Measurements from ENCODE around the gene PSMB4. TPM values are rescaled to one million over a fixed set of nuclear protein-coding genes. Genes with fewer than 3 reads are reported as not detected.
"Not testable (repeated sequence)": the region's sequence is repeated elsewhere in the genome, so short reads cannot be mapped to it uniquely, and the experiment has no call there.

The PSMB4 gene
- total RNA-seq, 1 donor from 2014 or later: 234 TPM

GRCh38 chr1:151386002-151386401 is 13.4 kb upstream of the PSMB4 start:
- Mint-ChIP-seq H3K9me3 (ENCODE audit: unreplicated experiment) (peaks cover 5% of the 10 kb centered on the region), H3K36me3 (ENCODE audit: unreplicated experiment) (no peaks in the 10 kb centered on the region), H3K27ac (ENCODE audit: unreplicated experiment) (no peak overlapping the region), H3K4me3 (ENCODE audit: unreplicated experiment) (no peak overlapping the region), H3K4me1 (ENCODE audit: low read depth, unreplicated experiment) (no peaks in the 10 kb centered on the region), H3K27me3 (ENCODE audit: unreplicated experiment) (no peaks in the 10 kb centered on the region)
- DNase-seq: no peak
- TF ChIP-seq, protein P1, sequence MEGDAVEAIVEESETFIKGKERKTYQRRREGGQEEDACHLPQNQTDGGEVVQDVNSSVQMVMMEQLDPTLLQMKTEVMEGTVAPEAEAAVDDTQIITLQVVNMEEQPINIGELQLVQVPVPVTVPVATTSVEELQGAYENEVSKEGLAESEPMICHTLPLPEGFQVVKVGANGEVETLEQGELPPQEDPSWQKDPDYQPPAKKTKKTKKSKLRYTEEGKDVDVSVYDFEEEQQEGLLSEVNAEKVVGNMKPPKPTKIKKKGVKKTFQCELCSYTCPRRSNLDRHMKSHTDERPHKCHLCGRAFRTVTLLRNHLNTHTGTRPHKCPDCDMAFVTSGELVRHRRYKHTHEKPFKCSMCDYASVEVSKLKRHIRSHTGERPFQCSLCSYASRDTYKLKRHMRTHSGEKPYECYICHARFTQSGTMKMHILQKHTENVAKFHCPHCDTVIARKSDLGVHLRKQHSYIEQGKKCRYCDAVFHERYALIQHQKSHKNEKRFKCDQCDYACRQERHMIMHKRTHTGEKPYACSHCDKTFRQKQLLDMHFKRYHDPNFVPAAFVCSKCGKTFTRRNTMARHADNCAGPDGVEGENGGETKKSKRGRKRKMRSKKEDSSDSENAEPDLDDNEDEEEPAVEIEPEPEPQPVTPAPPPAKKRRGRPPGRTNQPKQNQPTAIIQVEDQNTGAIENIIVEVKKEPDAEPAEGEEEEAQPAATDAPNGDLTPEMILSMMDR (IDR thresholded peaks at IDR 0.05; ENCODE audit: partially characterized antibody, unreplicated experiment): no peak

DNA sequence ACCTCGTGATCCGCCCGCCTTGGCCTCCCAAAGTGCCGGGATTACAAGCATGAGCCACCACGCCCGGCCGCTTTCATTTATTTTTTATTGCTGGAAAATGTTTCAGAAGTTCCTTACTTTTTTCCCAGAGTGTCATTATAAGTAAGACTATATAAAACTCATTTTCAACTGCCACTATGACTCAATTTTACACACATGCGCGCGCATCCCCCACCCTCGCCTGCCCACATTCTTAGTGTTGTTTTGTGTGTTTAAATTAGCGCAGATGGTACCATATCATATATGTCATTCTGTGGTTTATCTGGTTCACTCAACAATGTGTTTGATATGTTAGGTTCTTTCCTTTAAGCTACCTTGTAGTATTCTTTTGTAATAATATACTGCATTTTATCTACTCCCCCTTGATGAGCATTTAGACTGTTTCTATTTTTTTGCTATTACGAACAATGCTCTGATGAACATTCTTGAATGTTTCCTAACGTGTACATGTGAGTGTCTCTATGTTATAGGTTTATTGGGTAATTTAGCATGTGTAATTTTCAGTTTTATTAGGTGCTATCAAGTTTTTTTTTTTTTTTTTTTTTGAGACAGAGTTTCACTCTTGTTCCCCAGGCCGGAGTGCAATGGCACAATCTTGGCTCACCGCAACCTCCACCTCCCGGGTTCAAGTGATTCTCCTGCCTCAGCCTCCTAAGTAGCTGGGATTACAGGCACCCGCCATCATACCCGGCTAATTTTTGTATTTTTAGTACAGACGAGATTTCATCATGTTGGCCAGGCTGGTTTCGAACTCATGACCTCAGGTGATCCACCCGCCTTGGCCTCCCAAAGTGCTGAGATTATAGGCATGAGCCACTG is 8.9 kb upstream of the PSMB4 start:
- DNase-seq; H3K27ac Mint-ChIP-seq (ENCODE audit: unreplicated experiment); H3K27me3 Mint-ChIP-seq (ENCODE audit: unreplicated experiment); H3K4me3 Mint-ChIP-seq (ENCODE audit: unreplicated experiment); H3K9me3 Mint-ChIP-seq (ENCODE audit: unreplicated experiment); H3K36me3 Mint-ChIP-seq (ENCODE audit: unreplicated experiment); H3K4me1 Mint-ChIP-seq (ENCODE audit: low read depth, unreplicated experiment): not testable (repeated sequence)

GRCh38 chr1:151391079-151391563 is 8.3 kb upstream of the PSMB4 start:
- Mint-ChIP-seq H3K27me3 (ENCODE audit: unreplicated experiment) (no peaks in the 10 kb centered on the region), H3K4me3 (ENCODE audit: unreplicated experiment) (no peak overlapping the region), H3K4me1 (ENCODE audit: low read depth, unreplicated experiment) (no peaks in the 10 kb centered on the region), H3K36me3 (ENCODE audit: unreplicated experiment) (no peaks in the 10 kb centered on the region), H3K27ac (ENCODE audit: unreplicated experiment) (no peak overlapping the region), H3K9me3 (ENCODE audit: unreplicated experiment) (peaks cover 5% of the 10 kb centered on the region)
- no peak for DNase-seq
- TF ChIP-seq, protein P1 (IDR thresholded peaks at IDR 0.05; ENCODE audit: partially characterized antibody, unreplicated experiment): no peak

DNA sequence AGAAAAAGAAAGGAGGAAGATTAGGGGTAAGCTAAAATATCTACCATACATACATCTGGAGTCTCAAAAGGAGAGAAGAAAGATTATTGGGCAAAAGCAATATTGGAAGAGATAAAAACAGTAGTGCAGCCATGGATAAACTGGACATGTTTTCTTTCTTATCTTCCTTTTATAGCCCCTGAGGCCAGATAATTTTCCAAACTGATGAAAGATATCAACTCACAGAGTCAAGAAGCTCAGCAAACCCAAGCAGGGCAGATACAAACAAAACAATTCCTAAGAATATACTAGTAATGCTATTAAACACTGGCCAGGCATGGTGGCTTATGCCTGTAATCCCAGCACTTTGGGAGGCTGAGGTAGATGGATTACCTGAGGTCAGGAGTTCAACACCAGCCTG is 5.8 kb upstream of the PSMB4 start:
- TF ChIP-seq, protein P1 (IDR thresholded peaks at IDR 0.05; ENCODE audit: partially characterized antibody, unreplicated experiment): no peak
- no peaks in the 10 kb centered on the region for H3K27me3 Mint-ChIP-seq (ENCODE audit: unreplicated experiment)
- H3K4me3 Mint-ChIP-seq (ENCODE audit: unreplicated experiment): no peak overlapping the region
- DNase-seq: no peak
- no peaks in the 10 kb centered on the region for H3K9me3 Mint-ChIP-seq (ENCODE audit: unreplicated experiment)
- no peaks in the 10 kb centered on the region for H3K4me1 Mint-ChIP-seq (ENCODE audit: low read depth, unreplicated experiment)
- H3K36me3 Mint-ChIP-seq (ENCODE audit: unreplicated experiment): no peaks in the 10 kb centered on the region
- no peak overlapping the region for H3K27ac Mint-ChIP-seq (ENCODE audit: unreplicated experiment)

GRCh38 chr1:151396265-151396664 is 3.1 kb upstream of the PSMB4 start:
- not testable (repeated sequence) for H3K9me3 Mint-ChIP-seq (ENCODE audit: unreplicated experiment); H3K27me3 Mint-ChIP-seq (ENCODE audit: unreplicated experiment); H3K36me3 Mint-ChIP-seq (ENCODE audit: unreplicated experiment); DNase-seq; H3K4me3 Mint-ChIP-seq (ENCODE audit: unreplicated experiment); H3K27ac Mint-ChIP-seq (ENCODE audit: unreplicated experiment)
- H3K4me1 Mint-ChIP-seq (ENCODE audit: low read depth, unreplicated experiment): peaks cover 10% of the 10 kb centered on the region

- H3K4me3 Mint-ChIP-seq (ENCODE audit: unreplicated experiment): peak overlapping the region; percentile 96
- H3K36me3 Mint-ChIP-seq (ENCODE audit: unreplicated experiment): peaks cover 4% of the 10 kb centered on the region
- H3K27ac Mint-ChIP-seq (ENCODE audit: unreplicated experiment): peak overlapping the region; percentile 55
Observed at GRCh38 chr1:151401125-151401788, 1.9 kb downstream of the PSMB4 start.

More at GRCh38 chr1:151401125-151401788, 1.9 kb downstream of the PSMB4 start:
- TF ChIP-seq, protein P1 (IDR thresholded peaks at IDR 0.05; ENCODE audit: partially characterized antibody, unreplicated experiment): no peak
- Mint-ChIP-seq H3K9me3 (ENCODE audit: unreplicated experiment) (peaks cover 6% of the 10 kb centered on the region), H3K27me3 (ENCODE audit: unreplicated experiment) (peaks cover 4% of the 10 kb centered on the region), H3K4me1 (ENCODE audit: low read depth, unreplicated experiment) (peaks cover 10% of the 10 kb centered on the region)
- DNase-seq: no peak
